ENCODE data around the gene RASSF10.
"Not testable (repeated sequence)": the region's sequence is repeated elsewhere in the genome, so short reads cannot be mapped to it uniquely, and the experiment has no call there.

The RASSF10 gene

GRCh38 chr11:13043912-13044628, 35.0 kb downstream of the RASSF10 start:
- Histone ChIP-seq H3K4me1 (ENCODE audit: insufficient read depth, low read length) (no peaks in the 10 kb centered on the region), H3K36me3 (ENCODE audit: insufficient read depth, low read length) (no peaks in the 10 kb centered on the region), H3K9ac (ENCODE audit: low read depth, low read length) (no peak overlapping the region), H3K9me3 (ENCODE audit: control insufficient read depth, insufficient read depth, low read length) (no peaks in the 10 kb centered on the region)

GRCh38 chr11:13045089-13045488, 36.0 kb downstream of the RASSF10 start:
- not testable (repeated sequence) for H3K9me3 ChIP-seq (ENCODE audit: control insufficient read depth, insufficient read depth, low read length); H3K9ac ChIP-seq (ENCODE audit: low read depth, low read length); H3K36me3 ChIP-seq (ENCODE audit: insufficient read depth, low read length); H3K4me1 ChIP-seq (ENCODE audit: insufficient read depth, low read length)

GRCh38 chr11:13045734-13046133, 36.6 kb downstream of the RASSF10 start:
- Histone ChIP-seq H3K36me3 (ENCODE audit: insufficient read depth, low read length) (no peaks in the 10 kb centered on the region), H3K9me3 (ENCODE audit: control insufficient read depth, insufficient read depth, low read length) (no peaks in the 10 kb centered on the region), H3K4me1 (ENCODE audit: insufficient read depth, low read length) (no peaks in the 10 kb centered on the region), H3K9ac (ENCODE audit: low read depth, low read length) (no peak overlapping the region)

- Histone ChIP-seq H3K9me3 (ENCODE audit: control insufficient read depth, insufficient read depth, low read length) (no peaks in the 10 kb centered on the region), H3K36me3 (ENCODE audit: insufficient read depth, low read length) (no peaks in the 10 kb centered on the region), H3K9ac (ENCODE audit: low read depth, low read length) (no peak overlapping the region), H3K4me1 (ENCODE audit: insufficient read depth, low read length) (no peaks in the 10 kb centered on the region)
Measured at GRCh38 chr11:13046637-13047570, 37.8 kb downstream of the RASSF10 start.

- Histone ChIP-seq H3K36me3 (ENCODE audit: insufficient read depth, low read length) (no peaks in the 10 kb centered on the region), H3K9me3 (ENCODE audit: control insufficient read depth, insufficient read depth, low read length) (no peaks in the 10 kb centered on the region), H3K9ac (ENCODE audit: low read depth, low read length) (no peak overlapping the region), H3K4me1 (ENCODE audit: insufficient read depth, low read length) (no peaks in the 10 kb centered on the region)
Measured at GRCh38 chr11:13047884-13048283, 38.8 kb downstream of the RASSF10 start.

- peaks cover 6% of the 10 kb centered on the region; the same call in 1 of the 2 replicates for H3K4me1 ChIP-seq (ENCODE audit: insufficient read depth, low read length)
- no peak overlapping the region for H3K9ac ChIP-seq (ENCODE audit: low read depth, low read length)
- no peaks in the 10 kb centered on the region for H3K36me3 ChIP-seq (ENCODE audit: insufficient read depth, low read length)
- H3K9me3 ChIP-seq (ENCODE audit: control insufficient read depth, insufficient read depth, low read length), result no peaks in the 10 kb centered on the region
Measured at GRCh38 chr11:13051257-13051656, 42.1 kb downstream of the RASSF10 start.

- no peaks in the 10 kb centered on the region for H3K9me3 ChIP-seq (ENCODE audit: control insufficient read depth, insufficient read depth, low read length)
- no peaks in the 10 kb centered on the region for H3K36me3 ChIP-seq (ENCODE audit: insufficient read depth, low read length)
- H3K9ac ChIP-seq (ENCODE audit: low read depth, low read length), result no peak overlapping the region
- peaks cover 6% of the 10 kb centered on the region; the same call in 1 of the 2 replicates for H3K4me1 ChIP-seq (ENCODE audit: insufficient read depth, low read length)
Measured at GRCh38 chr11:13052130-13052571, 43.0 kb downstream of the RASSF10 start.

GRCh38 chr11:13053255-13053917, 44.3 kb downstream of the RASSF10 start:
- Histone ChIP-seq H3K9me3 (ENCODE audit: control insufficient read depth, insufficient read depth, low read length) (no peaks in the 10 kb centered on the region), H3K36me3 (ENCODE audit: insufficient read depth, low read length) (no peaks in the 10 kb centered on the region), H3K4me1 (ENCODE audit: insufficient read depth, low read length) (peaks cover 6% of the 10 kb centered on the region; the same call in 1 of the 2 replicates), H3K9ac (ENCODE audit: low read depth, low read length) (no peak overlapping the region)

GRCh38 chr11:13054278-13054677, 45.2 kb downstream of the RASSF10 start:
- no peaks in the 10 kb centered on the region for H3K9me3 ChIP-seq (ENCODE audit: control insufficient read depth, insufficient read depth, low read length)
- no peaks in the 10 kb centered on the region for H3K36me3 ChIP-seq (ENCODE audit: insufficient read depth, low read length)
- H3K9ac ChIP-seq (ENCODE audit: low read depth, low read length), result no peak overlapping the region
- peaks cover 6% of the 10 kb centered on the region; the same call in 1 of the 2 replicates for H3K4me1 ChIP-seq (ENCODE audit: insufficient read depth, low read length)

- peaks cover 6% of the 10 kb centered on the region; the same call in 1 of the 2 replicates for H3K4me1 ChIP-seq (ENCODE audit: insufficient read depth, low read length)
- H3K9ac ChIP-seq (ENCODE audit: low read depth, low read length), result no peak overlapping the region
- H3K36me3 ChIP-seq (ENCODE audit: insufficient read depth, low read length), result no peaks in the 10 kb centered on the region
- H3K9me3 ChIP-seq (ENCODE audit: control insufficient read depth, insufficient read depth, low read length), result no peaks in the 10 kb centered on the region
Measured at GRCh38 chr11:13055200-13055599, 46.1 kb downstream of the RASSF10 start.

- H3K9me3 ChIP-seq (ENCODE audit: control insufficient read depth, insufficient read depth, low read length), result no peaks in the 10 kb centered on the region
- H3K4me1 ChIP-seq (ENCODE audit: insufficient read depth, low read length), result no peaks in the 10 kb centered on the region
- H3K36me3 ChIP-seq (ENCODE audit: insufficient read depth, low read length), result no peaks in the 10 kb centered on the region
- H3K9ac ChIP-seq (ENCODE audit: low read depth, low read length), result no peak overlapping the region
Measured at GRCh38 chr11:13061294-13061990, 52.3 kb downstream of the RASSF10 start.

Measured in ES-I3 (cell line).